Effector memory CD8-positive, alpha-beta T cell (primary cell): ENCODE results near the gene TMEM69.
A peak's percentile ranks its signal among the peaks of the same experiment; 100 is the strongest.
"Not testable (repeated sequence)": the region's sequence is repeated elsewhere in the genome, so short reads cannot be mapped to it uniquely, and the experiment has no call there.

Experiments
- ATAC-seq: fragments of 150-1000 bp; cut with Tn5 transposase; replicated peaks from 2 replicates; pipeline ENCODE4 v1.10.0; 2021; ENCODE audit warnings: mild to moderate bottlenecking, moderate library complexity
- DNase-seq, 3 experiments: peaks; one replicate each; pipeline ENCODE4 v3.0.0; 2021
- H3K27ac Mint-ChIP-seq, 2 donors: one replicate each; pipeline ENCODE4 v1.8.0; 2022; ENCODE audit warnings: mild to moderate bottlenecking in 2 of 2, mixed read lengths in 2 of 2, moderate library complexity in 2 of 2
- H3K27me3 Mint-ChIP-seq, 2 donors: one replicate each; pipeline ENCODE4 v1.8.0; 2022; ENCODE audit warnings: mixed read lengths in 2 of 2
- H3K36me3 Mint-ChIP-seq: one replicate; pipeline ENCODE4 v1.8.0; 2022; ENCODE audit warnings: mild to moderate bottlenecking, moderate library complexity, mixed read lengths; ENCODE audit not compliant: insufficient read depth
- H3K4me1 Mint-ChIP-seq, 2 donors: one replicate each; pipeline ENCODE4 v1.8.0; 2022; ENCODE audit warnings: low read depth in 2 of 2, mixed read lengths in 2 of 2
- H3K4me3 Mint-ChIP-seq, 2 donors: one replicate each; pipeline ENCODE4 v1.8.0; 2022; ENCODE audit warnings: mild to moderate bottlenecking in 2 of 2, mixed read lengths in 2 of 2, moderate library complexity in 2 of 2
- H3K9me3 Mint-ChIP-seq, 2 donors: one replicate each; pipeline ENCODE4 v1.8.0; 2022; ENCODE audit warnings: mixed read lengths in 2 of 2

Gene TMEM69

GRCh38 chr1:45686015-45686287 lies 2.0 kb upstream of the TMEM69 start:
- Mint-ChIP-seq H3K27ac (peak overlapping the region; percentile 97 to 99), H3K4me3 (peak overlapping the region; percentile 100), H3K4me1 (peaks cover 42 to 50% of the 10 kb centered on the region in 2 donors), H3K9me3 (no peaks in the 10 kb centered on the region), H3K27me3 (no peaks in the 10 kb centered on the region), H3K36me3 (peaks cover 32% of the 10 kb centered on the region)
- ATAC-seq (peak; percentile 9), DNase-seq (peak; percentile 51 to 55 (median 54))

GRCh38 chr1:45686288-45687013 lies 1.5 kb upstream of the TMEM69 start, which contains the start of gene GPBP1L1:
Gene GPBP1L1 (minus strand): TSS chr1:45686533. CDS start chr1:45659087, 27,446 bp downstream.
- Mint-ChIP-seq H3K4me3 (peak within 1 kb of the TSS; percentile 100), H3K36me3 (peaks cover 37% of the 10 kb centered on the region), H3K27me3 (no peaks in the 10 kb centered on the region), H3K27ac (peak within 1 kb of the TSS; percentile 97 to 99), H3K4me1 (peaks cover 41 to 46% of the 10 kb centered on the region in 2 donors), H3K9me3 (no peaks in the 10 kb centered on the region)
- DNase-seq (peak; percentile 97 to 98 (median 98)), ATAC-seq (peak; percentile 67)

- Mint-ChIP-seq H3K36me3 (peaks cover 44% of the 10 kb centered on the region), H3K27ac (peak overlapping the region; percentile 97 to 99), H3K4me3 (peak overlapping the region; percentile 100), H3K9me3 (no peaks in the 10 kb centered on the region), H3K27me3 (no peaks in the 10 kb centered on the region), H3K4me1 (peaks cover 41 to 42% of the 10 kb centered on the region in 2 donors)
- DNase-seq = peak; percentile 91 to 95 (median 93)
- ATAC-seq = peak; percentile 81
Observed at GRCh38 chr1:45687014-45687753, 797 bp upstream of the TMEM69 start.

GRCh38 chr1:45693811-45694210 lies 5.8 kb downstream of the TMEM69 start:
- not testable (repeated sequence) for H3K9me3 Mint-ChIP-seq, ATAC-seq, H3K27ac Mint-ChIP-seq, H3K27me3 Mint-ChIP-seq, DNase-seq, H3K4me3 Mint-ChIP-seq
- Mint-ChIP-seq H3K4me1 (peaks cover 9 to 13% of the 10 kb centered on the region in 2 donors), H3K36me3 (peaks cover 49% of the 10 kb centered on the region)

GRCh38 chr1:45694823-45695222 lies 6.8 kb downstream of the TMEM69 start:
- H3K27me3 Mint-ChIP-seq = no peaks in the 10 kb centered on the region
- peaks cover 48% of the 10 kb centered on the region for H3K36me3 Mint-ChIP-seq
- ATAC-seq (no peak), DNase-seq (no peak)
- H3K4me1 Mint-ChIP-seq = peaks cover 5 to 9% of the 10 kb centered on the region in 2 donors
- no peak overlapping the region for H3K4me3 Mint-ChIP-seq
- H3K9me3 Mint-ChIP-seq = no peaks in the 10 kb centered on the region
- H3K27ac Mint-ChIP-seq = no peak overlapping the region

GRCh38 chr1:45704637-45705036 lies 16.7 kb downstream of the TMEM69 start:
- H3K36me3 Mint-ChIP-seq = peaks cover 17% of the 10 kb centered on the region
- H3K27ac Mint-ChIP-seq = no peak overlapping the region
- ATAC-seq = no peak
- H3K4me1 Mint-ChIP-seq = no peaks in the 10 kb centered on the region
- DNase-seq = no peak
- H3K4me3 Mint-ChIP-seq = no peak overlapping the region
- no peaks in the 10 kb centered on the region for H3K27me3 Mint-ChIP-seq
- peaks cover 0 to 2% of the 10 kb centered on the region in 2 donors for H3K9me3 Mint-ChIP-seq

- Mint-ChIP-seq H3K4me1 (no peaks in the 10 kb centered on the region), H3K27ac (no peak overlapping the region), H3K27me3 (no peaks in the 10 kb centered on the region), H3K36me3 (peaks cover 65% of the 10 kb centered on the region), H3K4me3 (no peak overlapping the region), H3K9me3 (no peaks in the 10 kb centered on the region)
- DNase-seq = no peak
- ATAC-seq = no peak
Observed at GRCh38 chr1:45713711-45714110, 25.7 kb downstream of the TMEM69 start.

GRCh38 chr1:45716700-45717099 lies 28.7 kb downstream of the TMEM69 start:
- Mint-ChIP-seq H3K4me1 (no peaks in the 10 kb centered on the region), H3K36me3 (peaks cover 51% of the 10 kb centered on the region), H3K4me3 (no peak overlapping the region), H3K9me3 (no peaks in the 10 kb centered on the region), H3K27me3 (no peaks in the 10 kb centered on the region), H3K27ac (no peak overlapping the region)
- no peak for ATAC-seq
- DNase-seq = no peak

- not testable (repeated sequence) for H3K4me3 Mint-ChIP-seq, H3K27ac Mint-ChIP-seq, H3K9me3 Mint-ChIP-seq, ATAC-seq, H3K27me3 Mint-ChIP-seq, H3K4me1 Mint-ChIP-seq, DNase-seq
- peaks cover 44% of the 10 kb centered on the region for H3K36me3 Mint-ChIP-seq
Observed at GRCh38 chr1:45717386-45717785, 29.4 kb downstream of the TMEM69 start.

GRCh38 chr1:45718289-45718688 lies 30.3 kb downstream of the TMEM69 start:
- Mint-ChIP-seq H3K4me3 (no peak overlapping the region), H3K36me3 (peaks cover 37% of the 10 kb centered on the region), H3K27me3 (no peaks in the 10 kb centered on the region), H3K27ac (no peak overlapping the region), H3K4me1 (no peaks in the 10 kb centered on the region), H3K9me3 (no peaks in the 10 kb centered on the region)
- ATAC-seq (no peak), DNase-seq (no peak)

- Mint-ChIP-seq H3K36me3 (peaks cover 19% of the 10 kb centered on the region), H3K4me3 (no peak overlapping the region), H3K9me3 (no peaks in the 10 kb centered on the region), H3K27me3 (no peaks in the 10 kb centered on the region), H3K27ac (no peak overlapping the region), H3K4me1 (no peaks in the 10 kb centered on the region)
- DNase-seq = no peak
- ATAC-seq = no peak
Observed at GRCh38 chr1:45721207-45721606, 33.2 kb downstream of the TMEM69 start.

GRCh38 chr1:45722809-45723208 lies 34.8 kb downstream of the TMEM69 start:
- DNase-seq (no peak), ATAC-seq (no peak)
- Mint-ChIP-seq H3K27ac (no peak overlapping the region), H3K9me3 (no peaks in the 10 kb centered on the region), H3K36me3 (peaks cover 24% of the 10 kb centered on the region), H3K27me3 (no peaks in the 10 kb centered on the region), H3K4me3 (no peak overlapping the region), H3K4me1 (no peaks in the 10 kb centered on the region)

- H3K27me3 Mint-ChIP-seq = no peaks in the 10 kb centered on the region
- H3K36me3 Mint-ChIP-seq = peaks cover 24% of the 10 kb centered on the region
- ATAC-seq (no peak), DNase-seq (no peak)
- H3K27ac Mint-ChIP-seq = no peak overlapping the region
- H3K4me3 Mint-ChIP-seq = no peak overlapping the region
- no peaks in the 10 kb centered on the region for H3K9me3 Mint-ChIP-seq
- H3K4me1 Mint-ChIP-seq = no peaks in the 10 kb centered on the region
Observed at GRCh38 chr1:45723248-45723930, 35.4 kb downstream of the TMEM69 start.
